ENCODE data around the gene RAB14. TPM values are rescaled to one million over a fixed set of nuclear protein-coding genes. Genes with fewer than 3 reads are reported as not detected.

RAB14 gene
- total RNA-seq, 6 donors from 2014 or later: 21.3 to 90.8 (median 77.4) TPM

GRCh38 chr9:121189660-121190059, 12.0 kb downstream of the RAB14 start:
- H3K36me3 ChIP-seq: peaks cover 0 to 15% (median 3%) of the 10 kb centered on the region in 4 donors
- H3K27ac ChIP-seq: no peak overlapping the region
- ATAC-seq (ENCODE audit: low FRiP score in 2 of 2) (no peak), DNase-seq (no peak)
- no peak for TF ChIP-seq POLR2AphosphoS5 (IDR thresholded peaks at IDR 0.05)
- no peak for TF ChIP-seq CTCF (IDR thresholded peaks at IDR 0.05)
- no peak for TF ChIP-seq EP300 (IDR thresholded peaks at IDR 0.05)
- TF ChIP-seq POLR2A (IDR thresholded peaks at IDR 0.05): no peak
- H3K9me3 ChIP-seq: no peaks in the 10 kb centered on the region
- H3K4me1 ChIP-seq: peaks cover 60 to 89% (median 69%) of the 10 kb centered on the region in 4 donors
- H3K4me3 ChIP-seq: no peak overlapping the region
- 89 to 95% methylated on average over 3 of the region's 3 CpGs for WGBS, 2 donors
- H3K27me3 ChIP-seq: no peaks in the 10 kb centered on the region

- H3K4me3 ChIP-seq: no peak overlapping the region
- H3K27me3 ChIP-seq: no peaks in the 10 kb centered on the region
- H3K27ac ChIP-seq: no peak overlapping the region
- no peak for ATAC-seq (ENCODE audit: low FRiP score in 2 of 2)
- H3K36me3 ChIP-seq: peaks cover 0 to 15% (median 3%) of the 10 kb centered on the region in 4 donors
- peaks cover 58 to 89% (median 68%) of the 10 kb centered on the region in 4 donors for H3K4me1 ChIP-seq
- DNase-seq: no peak
- no peaks in the 10 kb centered on the region for H3K9me3 ChIP-seq
- TF ChIP-seq POLR2AphosphoS5 (IDR thresholded peaks at IDR 0.05) (no peak), CTCF (IDR thresholded peaks at IDR 0.05) (no peak), EP300 (IDR thresholded peaks at IDR 0.05) (no peak), POLR2A (IDR thresholded peaks at IDR 0.05) (no peak)
- WGBS, 2 donors: 86 to 87% methylated on average over 1 of the region's 1 CpG
These were observed 12.7 kb downstream of the RAB14 start for GRCh38 chr9:121189006-121189405.

GRCh38 chr9:121187636-121188305, 13.9 kb downstream of the RAB14 start:
- Histone ChIP-seq H3K27ac (no peak overlapping the region), H3K4me3 (no peak overlapping the region), H3K27me3 (no peaks in the 10 kb centered on the region), H3K9me3 (no peaks in the 10 kb centered on the region), H3K4me1 (peaks cover 59 to 89% (median 67%) of the 10 kb centered on the region in 4 donors), H3K36me3 (peaks cover 0 to 22% (median 3%) of the 10 kb centered on the region in 4 donors)
- ATAC-seq (ENCODE audit: low FRiP score in 2 of 2) (no peak), DNase-seq (no peak)
- TF ChIP-seq CTCF (IDR thresholded peaks at IDR 0.05): no peak
- no peak for TF ChIP-seq POLR2A (IDR thresholded peaks at IDR 0.05)
- TF ChIP-seq POLR2AphosphoS5 (IDR thresholded peaks at IDR 0.05): no peak
- no peak for TF ChIP-seq EP300 (IDR thresholded peaks at IDR 0.05)
- 64 to 70% methylated on average over 3 of the region's 3 CpGs for WGBS, 2 donors

- no peaks in the 10 kb centered on the region for H3K9me3 ChIP-seq
- no peak for ATAC-seq (ENCODE audit: low FRiP score in 2 of 2)
- no peak overlapping the region for H3K4me3 ChIP-seq
- H3K27ac ChIP-seq: no peak overlapping the region
- no peak for DNase-seq
- 79 to 83% methylated on average over 4 of the region's 4 CpGs for WGBS, 2 donors
- peaks cover 50 to 85% (median 59%) of the 10 kb centered on the region in 4 donors for H3K4me1 ChIP-seq
- no peaks in the 10 kb centered on the region for H3K27me3 ChIP-seq
- peaks cover 0 to 37% (median 7%) of the 10 kb centered on the region in 4 donors for H3K36me3 ChIP-seq
- no peak for TF ChIP-seq POLR2AphosphoS5 (IDR thresholded peaks at IDR 0.05)
- TF ChIP-seq EP300 (IDR thresholded peaks at IDR 0.05): no peak
- no peak for TF ChIP-seq POLR2A (IDR thresholded peaks at IDR 0.05)
- no peak for TF ChIP-seq CTCF (IDR thresholded peaks at IDR 0.05)
These were observed 15.8 kb downstream of the RAB14 start for GRCh38 chr9:121185774-121186403.
